Neural cell (in vitro differentiated cells): ENCODE data around the gene NFIX. TPM values are rescaled to one million over a fixed set of nuclear protein-coding genes. Genes with fewer than 3 reads are reported as not detected.

Experiments used
- H2AFZ ChIP-seq: fragments of 200-600, 300-800 bp; sonication (generic), shearing (Covaris generic); 2 replicates; pipeline ENCODE4 v1.6.0; 2014; ENCODE audit warnings: low read depth, mild to moderate bottlenecking, antibody characterized with exemption, low read length, moderate library complexity
- H3F3A ChIP-seq: fragments of 200-600 bp; shearing (Covaris generic); 2 replicates; pipeline ENCODE4 v1.6.1; 2016; ENCODE audit warnings: mild to moderate bottlenecking, moderate library complexity, mixed read lengths, antibody characterized with exemption, low read length; ENCODE audit not compliant: insufficient read depth, poor library complexity, severe bottlenecking
- H3K27ac ChIP-seq: fragments of 200-600, 300-800 bp; sonication (generic), shearing (Covaris generic); 2 replicates; pipeline ENCODE4 v1.5.1; 2014; ENCODE audit warnings: mild to moderate bottlenecking, low read length, moderate library complexity
- H3K27me3 ChIP-seq: fragments of 300-800, 200-600 bp; sonication (generic), shearing (Covaris generic); 2 replicates; pipeline ENCODE4 v1.6.0; 2014; ENCODE audit warnings: mild to moderate bottlenecking, low read depth, low read length, moderate library complexity; ENCODE audit not compliant: insufficient read depth
- H3K36me3 ChIP-seq: fragments of 300-800, 200-600 bp; sonication (generic), shearing (Covaris generic); 2 replicates; pipeline ENCODE4 v1.5.1; 2014; ENCODE audit warnings: mild to moderate bottlenecking, antibody characterized with exemption, low read length, moderate library complexity; ENCODE audit not compliant: insufficient read depth
- H3K4me2 ChIP-seq: fragments of 300-800, 200-600 bp; sonication (generic), shearing (Covaris generic); 2 replicates; pipeline ENCODE4 v1.6.0; 2014; ENCODE audit warnings: mild to moderate bottlenecking, low read length
- H3K4me3 ChIP-seq: fragments of 300-800, 200-600 bp; sonication (generic), shearing (Covaris generic); 2 replicates; pipeline ENCODE4 v1.5.1; 2014; ENCODE audit warnings: mild to moderate bottlenecking, low read length, moderate library complexity
- H3K79me2 ChIP-seq: fragments of 200-600 bp; shearing (Covaris generic); replicated peaks from 2 replicates; pipeline ENCODE4 v1.6.0; 2014; ENCODE audit warnings: mild to moderate bottlenecking, low read length, moderate library complexity; ENCODE audit not compliant: insufficient read depth
- H3K9ac ChIP-seq: fragments of 300-800, 200-600 bp; sonication (generic), shearing (Covaris generic); 2 replicates; pipeline ENCODE4 v1.6.1; 2016; ENCODE audit warnings: mild to moderate bottlenecking, low read length, mixed read lengths
- H3K9me2 ChIP-seq: fragments of 200-600 bp; shearing (Covaris generic); 2 replicates; pipeline ENCODE4 v1.6.1; 2016; ENCODE audit warnings: mild to moderate bottlenecking, low read length, mixed read lengths; ENCODE audit not compliant: insufficient read depth
- H3K9me3 ChIP-seq: fragments of 200-600, 300-800 bp; sonication (generic), shearing (Covaris generic); 2 replicates; pipeline ENCODE4 v1.6.1; 2016; ENCODE audit warnings: mild to moderate bottlenecking, mixed run types, low read length, moderate library complexity, mixed read lengths
- H4K20me1 ChIP-seq: fragments of 200-600 bp; shearing (Covaris generic); 2 replicates; pipeline ENCODE4 v1.6.1; 2016; ENCODE audit warnings: mild to moderate bottlenecking, mixed run types; ENCODE audit not compliant: insufficient read depth
- CTCF ChIP-seq: fragments of 450-650 bp; IDR thresholded peaks from 2 replicates; pipeline ENCODE4 v1.5.1; 2014; ENCODE audit warnings: antibody characterized with exemption, mild to moderate bottlenecking, moderate library complexity; ENCODE audit not compliant: poor library complexity, severe bottlenecking
- EP300 ChIP-seq: fragments of 450-650 bp; conservative IDR thresholded peaks from 2 replicates; pipeline ENCODE4 v1.6.1; 2014; ENCODE audit warnings: antibody characterized with exemption, mild to moderate bottlenecking, moderate library complexity; ENCODE audit not compliant: poor library complexity, severe bottlenecking
- POLR2AphosphoS5 ChIP-seq: IDR thresholded peaks from 2 replicates; pipeline ENCODE4 v1.6.1; 2012
- RAD21 ChIP-seq: fragments of 450-650 bp; conservative IDR thresholded peaks from 2 replicates; pipeline ENCODE4 v1.6.1; 2014; ENCODE audit warnings: antibody characterized with exemption, mild to moderate bottlenecking, moderate library complexity
- REST ChIP-seq: IDR thresholded peaks from 2 replicates; pipeline ENCODE4 v1.6.1; 2012; ENCODE audit warnings: borderline replicate concordance
- TAF1 ChIP-seq: IDR thresholded peaks from 2 replicates; pipeline ENCODE4 v1.6.1; 2012; ENCODE audit warnings: low read depth
- polyA plus RNA-seq: library from polyadenylated mRNA; depleted of rRNA; stranded (reverse); fragments of >200 nt; gene quantifications from 2 replicates; pipeline ENCODE4 v1.2.3, GENCODE V29; 2014

Gene NFIX
- polyA plus RNA-seq, 1 donor from 2014 or later: not detected

GRCh38 chr19:13117772-13118423 is 122.6 kb downstream of the NFIX start, which contains the start of gene NACC1:
Gene NACC1 (plus strand): TSS chr19:13118264. CDS start chr19:13135208, 16,944 bp downstream.
- Histone ChIP-seq H3K9ac (peak within 1 kb of the TSS; percentile 94), H3K27me3 (no peaks in the 10 kb centered on the region), H3K4me2 (peak within 1 kb of the TSS; percentile 73), H3K79me2 (peaks cover 50% of the 10 kb centered on the region), H3K27ac (peak within 1 kb of the TSS; percentile 51), H4K20me1 (no peaks in the 10 kb centered on the region), H3K9me3 (no peaks in the 10 kb centered on the region), H3K4me3 (peak within 1 kb of the TSS; percentile 94), H3K9me2 (no peaks in the 10 kb centered on the region), H2AFZ (peak within 1 kb of the TSS; percentile 34), H3K36me3 (no peaks in the 10 kb centered on the region), H3F3A (no peaks in the 10 kb centered on the region)
- TF ChIP-seq REST: peak; percentile 30
- peak; percentile 77 for TF ChIP-seq TAF1
- no peak for TF ChIP-seq RAD21
- TF ChIP-seq POLR2AphosphoS5: peak; percentile 69
- TF ChIP-seq EP300: peak; percentile 24

- no peaks in the 10 kb centered on the region for H3K9me3 ChIP-seq
- peak overlapping the region; percentile 51 for H3K27ac ChIP-seq
- H3K27me3 ChIP-seq: no peaks in the 10 kb centered on the region
- no peak overlapping the region for H2AFZ ChIP-seq
- no peaks in the 10 kb centered on the region for H4K20me1 ChIP-seq
- H3K79me2 ChIP-seq: peaks cover 52% of the 10 kb centered on the region
- H3F3A ChIP-seq: no peaks in the 10 kb centered on the region
- no peaks in the 10 kb centered on the region for H3K36me3 ChIP-seq
- H3K4me3 ChIP-seq: peak overlapping the region; percentile 93
- peak; percentile 7 for TF ChIP-seq REST
- TF ChIP-seq CTCF: no peak
- no peaks in the 10 kb centered on the region for H3K9me2 ChIP-seq
- H3K9ac ChIP-seq: peak overlapping the region; percentile 94
- peak overlapping the region; percentile 73 for H3K4me2 ChIP-seq
These were observed 123.3 kb downstream of the NFIX start for GRCh38 chr19:13118424-13119193.
